Measurements from ENCODE around the gene CCDC191. TPM values are rescaled to one million over a fixed set of nuclear protein-coding genes. Genes with fewer than 3 reads are reported as not detected.

The CCDC191 gene
- total RNA-seq, 1 donor, result 4.3 TPM

DNA sequence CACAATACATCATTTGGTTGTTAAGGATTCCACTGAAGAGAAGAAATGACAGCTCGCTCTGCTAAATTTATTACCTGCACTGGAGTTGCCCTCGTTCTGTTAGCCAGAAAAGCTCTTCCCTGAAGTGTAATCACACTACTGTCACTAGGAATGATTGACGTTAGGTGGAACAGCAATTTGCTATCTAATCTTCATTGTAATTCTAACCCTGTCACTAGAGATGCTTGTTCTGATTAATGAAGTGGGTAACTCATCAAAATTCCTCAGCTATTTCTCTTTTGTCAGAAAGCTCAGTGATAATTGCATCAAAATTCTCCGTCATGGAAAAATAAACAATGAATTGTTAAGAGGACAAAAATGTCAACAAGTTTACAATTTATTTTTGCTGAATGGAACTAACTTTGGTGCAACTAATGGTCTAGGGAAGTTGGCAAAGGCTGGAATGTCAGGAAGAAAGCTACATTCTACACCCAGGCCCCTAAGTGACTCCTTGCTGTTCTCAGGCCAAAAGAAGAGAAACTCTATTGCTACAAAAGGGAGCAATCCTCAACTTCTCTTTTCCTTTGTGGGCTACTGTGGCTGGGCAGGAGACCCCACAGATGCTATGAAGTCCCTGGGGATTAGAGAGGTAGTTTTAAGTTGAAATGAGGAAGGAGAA is 34.1 kb downstream of the CCDC191 start:
- no peaks in the 10 kb centered on the region for H3K9me3 ChIP-seq (ENCODE audit: low read depth, low read length)
- H3K4me1 ChIP-seq (ENCODE audit: insufficient read depth, low read length), result no peaks in the 10 kb centered on the region
- no peak overlapping the region for H3K4me3 ChIP-seq (ENCODE audit: low read length)
- no peaks in the 10 kb centered on the region for H3K27me3 ChIP-seq (ENCODE audit: insufficient read depth, low read length)

GRCh38 chr3:114020907-114021306 is 35.4 kb downstream of the CCDC191 start:
- no peak overlapping the region for H3K4me3 ChIP-seq (ENCODE audit: low read length)
- H3K9me3 ChIP-seq (ENCODE audit: low read depth, low read length), result no peaks in the 10 kb centered on the region
- no peaks in the 10 kb centered on the region for H3K27me3 ChIP-seq (ENCODE audit: insufficient read depth, low read length)

GRCh38 chr3:114019486-114019885 is 36.8 kb downstream of the CCDC191 start:
- no peaks in the 10 kb centered on the region for H3K4me1 ChIP-seq (ENCODE audit: insufficient read depth, low read length)
- no peaks in the 10 kb centered on the region for H3K9me3 ChIP-seq (ENCODE audit: low read depth, low read length)
- no peaks in the 10 kb centered on the region for H3K27me3 ChIP-seq (ENCODE audit: insufficient read depth, low read length)
- H3K4me3 ChIP-seq (ENCODE audit: low read length), result no peak overlapping the region

More at GRCh38 chr3:114020907-114021306, 35.4 kb downstream of the CCDC191 start:
- no peaks in the 10 kb centered on the region for H3K4me1 ChIP-seq (ENCODE audit: insufficient read depth, low read length)

DNA sequence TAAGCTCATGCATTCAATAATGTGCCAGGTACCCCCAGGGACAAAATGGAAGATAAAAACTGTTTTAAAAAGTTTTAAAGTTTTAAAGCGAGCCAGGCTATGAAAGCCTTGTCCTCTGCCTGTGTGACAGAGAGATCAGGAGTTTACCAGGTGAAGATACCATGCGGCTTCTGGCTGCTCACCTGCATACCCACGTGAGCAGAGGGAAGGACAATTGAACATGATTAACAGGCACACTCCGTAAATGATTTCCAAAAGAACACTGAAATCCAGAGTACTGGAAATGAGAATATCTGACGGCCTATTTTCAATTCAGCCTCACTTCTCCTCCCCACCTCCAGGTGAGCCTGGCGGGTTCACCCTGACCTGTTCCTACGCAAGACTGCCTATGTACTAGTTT is 42.1 kb downstream of the CCDC191 start:
- Histone ChIP-seq H3K4me3 (ENCODE audit: low read length) (no peak overlapping the region), H3K4me1 (ENCODE audit: insufficient read depth, low read length) (no peaks in the 10 kb centered on the region), H3K9me3 (ENCODE audit: low read depth, low read length) (no peaks in the 10 kb centered on the region), H3K27me3 (ENCODE audit: insufficient read depth, low read length) (no peaks in the 10 kb centered on the region)

DNA sequence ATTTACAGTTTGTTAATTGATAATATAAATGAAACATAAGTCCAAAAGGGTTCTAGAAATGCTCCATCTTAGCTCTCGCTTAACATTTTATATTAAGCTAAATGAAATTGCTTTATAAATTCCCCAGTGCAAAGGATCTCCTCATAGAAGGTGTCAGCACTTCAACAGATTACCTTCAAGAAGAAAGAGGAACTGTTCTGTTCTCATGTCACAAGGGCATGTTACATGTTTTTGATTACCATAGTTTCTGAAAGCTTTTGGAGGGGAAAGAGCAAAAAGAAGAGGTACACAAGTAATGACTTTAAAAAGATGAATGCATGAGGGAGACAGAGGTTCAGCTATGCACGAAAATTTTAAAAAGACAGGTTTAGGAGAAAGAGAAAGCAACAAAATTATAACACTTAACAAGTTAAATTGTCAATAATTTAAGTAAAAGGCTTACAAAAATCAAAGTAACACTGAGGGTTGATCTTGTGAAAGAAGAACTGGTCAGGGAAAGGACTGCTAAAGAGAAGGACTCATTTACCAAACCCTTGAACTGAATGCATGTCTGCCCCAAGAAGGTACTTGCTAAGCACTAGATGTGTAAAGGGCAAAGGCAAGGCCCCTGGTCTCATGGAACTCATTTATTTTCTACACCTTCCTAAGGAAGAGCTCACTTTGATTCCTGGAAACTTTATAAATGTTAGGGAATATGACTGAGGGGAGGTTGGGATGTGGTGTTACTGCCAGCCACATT is 45.1 kb downstream of the CCDC191 start:
- no peaks in the 10 kb centered on the region for H3K27me3 ChIP-seq (ENCODE audit: insufficient read depth, low read length)
- H3K9me3 ChIP-seq (ENCODE audit: low read depth, low read length), result no peaks in the 10 kb centered on the region
- H3K4me1 ChIP-seq (ENCODE audit: insufficient read depth, low read length), result no peaks in the 10 kb centered on the region
- no peak overlapping the region for H3K4me3 ChIP-seq (ENCODE audit: low read length)

GRCh38 chr3:114005481-114005880 is 50.8 kb downstream of the CCDC191 start:
- H3K4me1 ChIP-seq (ENCODE audit: insufficient read depth, low read length), result peaks cover 3% of the 10 kb centered on the region
- H3K9me3 ChIP-seq (ENCODE audit: low read depth, low read length), result no peaks in the 10 kb centered on the region
- no peak overlapping the region for H3K4me3 ChIP-seq (ENCODE audit: low read length)
- H3K27me3 ChIP-seq (ENCODE audit: insufficient read depth, low read length), result no peaks in the 10 kb centered on the region

DNA sequence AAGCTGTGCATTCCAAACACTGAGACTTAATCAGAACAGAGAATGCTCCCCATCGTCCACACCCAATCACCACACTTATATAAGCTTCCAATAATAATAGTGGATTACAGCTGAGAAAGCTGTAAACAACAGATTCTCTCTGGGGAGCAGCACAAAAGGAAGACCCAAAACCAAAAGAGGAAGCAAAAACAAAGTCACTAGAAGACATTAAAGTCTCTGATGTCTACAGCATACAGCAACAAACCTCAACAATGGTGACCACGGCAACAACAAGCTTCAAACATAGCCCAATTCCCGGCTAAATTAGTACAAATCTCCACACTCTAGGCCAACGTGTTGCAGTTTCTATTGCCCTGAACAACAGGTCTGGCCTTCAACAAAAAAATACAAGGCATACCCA is 70.8 kb downstream of the CCDC191 start:
- peaks cover 9% of the 10 kb centered on the region for H3K4me1 ChIP-seq (ENCODE audit: insufficient read depth, low read length)
- H3K27me3 ChIP-seq (ENCODE audit: insufficient read depth, low read length), result no peaks in the 10 kb centered on the region
- H3K4me3 ChIP-seq (ENCODE audit: low read length), result no peak overlapping the region
- H3K9me3 ChIP-seq (ENCODE audit: low read depth, low read length), result no peaks in the 10 kb centered on the region

DNA sequence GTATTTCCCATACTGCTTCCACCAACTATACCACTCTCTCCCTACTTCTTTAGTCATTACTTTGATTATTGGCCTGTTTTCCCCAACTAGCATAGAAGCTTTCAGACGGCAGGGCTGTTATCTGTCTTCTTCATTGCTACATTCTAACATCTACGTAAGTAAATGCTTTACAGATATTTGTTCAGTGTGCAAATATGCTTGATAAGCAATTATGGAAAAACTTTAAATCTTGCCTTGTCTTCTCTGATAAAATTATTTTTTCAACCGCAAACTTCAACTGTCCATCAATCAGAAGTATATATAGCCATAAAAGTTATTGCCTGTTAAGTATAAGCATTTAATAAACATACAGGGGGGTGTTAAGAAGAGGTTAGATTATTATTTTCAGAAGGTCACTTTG is 72.8 kb downstream of the CCDC191 start:
- Histone ChIP-seq H3K27me3 (ENCODE audit: insufficient read depth, low read length) (no peaks in the 10 kb centered on the region), H3K4me3 (ENCODE audit: low read length) (no peak overlapping the region), H3K4me1 (ENCODE audit: insufficient read depth, low read length) (peaks cover 9% of the 10 kb centered on the region), H3K9me3 (ENCODE audit: low read depth, low read length) (no peaks in the 10 kb centered on the region)

GRCh38 chr3:113981803-113982202 is 74.5 kb downstream of the CCDC191 start:
- no peaks in the 10 kb centered on the region for H3K9me3 ChIP-seq (ENCODE audit: low read depth, low read length)
- no peaks in the 10 kb centered on the region for H3K27me3 ChIP-seq (ENCODE audit: insufficient read depth, low read length)
- H3K4me1 ChIP-seq (ENCODE audit: insufficient read depth, low read length), result peaks cover 9% of the 10 kb centered on the region
- H3K4me3 ChIP-seq (ENCODE audit: low read length), result no peak overlapping the region

DNA sequence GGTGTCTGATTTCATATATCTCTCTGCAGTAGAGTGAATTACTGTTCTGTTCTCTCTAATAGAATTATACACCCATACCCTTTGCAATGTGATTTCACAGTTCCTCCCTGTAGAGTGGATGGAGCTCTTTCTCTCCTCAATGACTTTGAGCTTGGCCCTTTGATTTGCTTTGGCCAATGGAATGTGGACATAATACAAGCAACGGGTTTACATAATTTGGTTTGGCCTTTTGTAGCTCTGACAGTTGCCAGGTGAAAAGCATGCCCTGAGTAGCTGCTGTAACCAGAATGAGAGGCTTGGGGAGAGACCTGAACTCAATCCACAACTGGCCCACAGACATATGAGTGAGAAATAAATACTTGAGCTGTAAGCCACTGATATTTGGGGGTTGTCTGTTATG is 76.4 kb downstream of the CCDC191 start:
- Histone ChIP-seq H3K4me3 (ENCODE audit: low read length) (no peak overlapping the region), H3K27me3 (ENCODE audit: insufficient read depth, low read length) (no peaks in the 10 kb centered on the region), H3K9me3 (ENCODE audit: low read depth, low read length) (no peaks in the 10 kb centered on the region), H3K4me1 (ENCODE audit: insufficient read depth, low read length) (peaks cover 5% of the 10 kb centered on the region)

DNA sequence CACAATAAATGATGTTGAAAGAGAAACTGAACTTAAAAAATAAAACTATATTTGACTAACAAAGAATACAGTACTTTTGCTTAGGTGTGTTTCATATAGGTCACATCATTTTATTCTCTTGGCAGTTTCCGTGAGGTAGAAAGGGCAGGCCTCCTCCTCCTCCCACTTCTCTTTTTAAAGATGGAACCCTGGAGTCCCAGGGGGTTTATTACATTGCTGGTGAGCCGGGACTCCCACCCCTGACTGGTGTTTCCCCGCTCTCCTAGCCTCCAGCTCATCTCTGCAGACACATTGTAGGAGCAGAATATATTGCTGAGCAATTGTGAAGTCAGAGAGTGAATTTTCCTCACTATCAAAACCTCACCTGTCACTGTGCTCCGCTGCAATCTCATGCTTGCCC is 78.5 kb downstream of the CCDC191 start:
- peaks cover 16% of the 10 kb centered on the region for H3K9me3 ChIP-seq (ENCODE audit: low read depth, low read length)
- no peaks in the 10 kb centered on the region for H3K27me3 ChIP-seq (ENCODE audit: insufficient read depth, low read length)
- no peak overlapping the region for H3K4me3 ChIP-seq (ENCODE audit: low read length)
- peaks cover 4% of the 10 kb centered on the region for H3K4me1 ChIP-seq (ENCODE audit: insufficient read depth, low read length)

DNA sequence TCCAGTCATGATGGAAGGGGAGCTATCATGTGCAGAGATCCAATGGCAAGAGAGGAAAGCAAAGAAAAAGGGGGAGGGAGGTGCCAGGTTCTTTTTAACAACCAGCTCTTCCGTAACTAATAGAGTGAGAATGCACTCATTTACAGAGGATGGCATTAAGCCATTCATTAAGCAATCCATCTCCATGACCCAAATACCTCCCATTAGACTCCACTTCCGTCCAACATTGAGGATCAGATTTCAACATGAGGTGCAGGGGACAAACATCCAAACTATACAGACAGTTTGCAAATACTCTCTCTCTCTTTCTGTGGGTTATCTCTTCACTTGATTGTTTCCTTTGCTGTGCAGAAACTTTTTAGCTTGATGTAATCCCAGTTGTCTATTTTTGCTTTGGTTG is 87.3 kb downstream of the CCDC191 start:
- H3K4me3 ChIP-seq (ENCODE audit: low read length), result no peak overlapping the region
- H3K27me3 ChIP-seq (ENCODE audit: insufficient read depth, low read length), result no peaks in the 10 kb centered on the region
- peaks cover 25% of the 10 kb centered on the region for H3K9me3 ChIP-seq (ENCODE audit: low read depth, low read length)
- H3K4me1 ChIP-seq (ENCODE audit: insufficient read depth, low read length), result no peaks in the 10 kb centered on the region

GRCh38 chr3:113966172-113966571 is 90.2 kb downstream of the CCDC191 start:
- H3K4me3 ChIP-seq (ENCODE audit: low read length), result no peak overlapping the region
- H3K4me1 ChIP-seq (ENCODE audit: insufficient read depth, low read length), result no peaks in the 10 kb centered on the region
- H3K9me3 ChIP-seq (ENCODE audit: low read depth, low read length), result no peaks in the 10 kb centered on the region
- no peaks in the 10 kb centered on the region for H3K27me3 ChIP-seq (ENCODE audit: insufficient read depth, low read length)

GRCh38 chr3:113963879-113964278 is 92.4 kb downstream of the CCDC191 start:
- no peaks in the 10 kb centered on the region for H3K4me1 ChIP-seq (ENCODE audit: insufficient read depth, low read length)
- no peaks in the 10 kb centered on the region for H3K27me3 ChIP-seq (ENCODE audit: insufficient read depth, low read length)
- no peak overlapping the region for H3K4me3 ChIP-seq (ENCODE audit: low read length)
- H3K9me3 ChIP-seq (ENCODE audit: low read depth, low read length), result no peaks in the 10 kb centered on the region

DNA sequence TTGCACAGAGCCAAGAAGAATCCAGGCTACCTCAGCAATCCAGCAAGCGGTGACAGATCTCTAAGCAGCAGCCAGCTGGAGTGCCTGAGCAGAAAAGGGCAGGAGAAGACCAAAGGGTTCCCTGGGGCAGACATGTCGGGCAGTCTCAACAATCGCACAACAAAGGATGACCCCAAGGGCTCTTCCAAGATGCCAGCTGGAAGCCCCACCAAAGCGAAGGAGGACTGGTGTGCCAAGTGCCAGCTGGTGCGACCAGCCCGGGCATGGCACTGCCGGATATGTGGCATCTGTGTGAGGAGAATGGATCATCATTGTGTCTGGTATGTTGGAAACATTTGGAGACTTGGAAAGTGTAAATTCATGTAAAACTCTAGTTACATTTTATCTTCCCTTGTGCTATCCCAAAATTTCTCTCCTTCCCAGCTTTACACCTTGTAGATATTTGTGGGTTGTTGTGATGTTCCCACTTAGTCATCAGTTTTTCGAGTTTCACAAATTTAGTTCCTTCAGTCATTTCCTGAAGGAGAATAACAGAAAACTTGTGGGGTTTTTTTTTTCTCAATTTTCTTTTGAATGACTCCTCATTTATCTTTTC is 102.1 kb downstream of the CCDC191 start:
- H3K9me3 ChIP-seq (ENCODE audit: low read depth, low read length), result no peaks in the 10 kb centered on the region
- H3K4me1 ChIP-seq (ENCODE audit: insufficient read depth, low read length), result peaks cover 8% of the 10 kb centered on the region
- H3K4me3 ChIP-seq (ENCODE audit: low read length), result no peak overlapping the region
- no peaks in the 10 kb centered on the region for H3K27me3 ChIP-seq (ENCODE audit: insufficient read depth, low read length)
